AG10803 (cell line): Measurements from ENCODE around the gene EEFSEC.

Source experiments
- DNase-seq: peaks from one replicate; pipeline ENCODE4 v3.0.0; 2010; ENCODE audit warnings: low read depth
- H3K4me3 ChIP-seq: 2 replicates; pipeline ENCODE4 v1.5.1; 2011; ENCODE audit warnings: mild to moderate bottlenecking, low read length, control low read depth
- TF ChIP-seq, protein P1 (sequence below): conservative IDR thresholded peaks from 2 replicates; pipeline ENCODE4 v1.5.1; 2011; ENCODE audit warnings: mild to moderate bottlenecking, low read length, control low read depth, inconsistent platforms

EEFSEC gene

DNA sequence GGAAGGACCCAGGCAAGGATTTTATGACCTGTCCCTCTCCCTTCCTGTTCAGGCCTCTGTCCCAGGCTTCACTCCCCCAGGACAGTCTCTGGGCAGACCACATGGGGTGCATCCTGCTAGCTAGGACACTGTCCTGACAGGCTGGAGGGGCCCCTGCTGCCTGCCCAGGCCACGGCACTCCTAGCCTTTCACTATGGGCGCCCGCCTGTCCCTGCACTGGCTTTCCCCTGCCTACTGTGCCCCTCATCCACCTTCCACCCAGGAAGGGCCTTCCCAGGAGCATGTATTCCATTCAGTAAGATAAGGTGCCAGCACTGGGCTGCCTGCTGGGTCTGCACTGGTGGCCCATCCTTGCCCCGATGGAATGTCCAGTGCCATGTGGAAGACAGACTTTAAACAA is 168.1 kb downstream of the EEFSEC start:
- no peak for DNase-seq
- no peak overlapping the region for H3K4me3 ChIP-seq
- TF ChIP-seq, protein P1, sequence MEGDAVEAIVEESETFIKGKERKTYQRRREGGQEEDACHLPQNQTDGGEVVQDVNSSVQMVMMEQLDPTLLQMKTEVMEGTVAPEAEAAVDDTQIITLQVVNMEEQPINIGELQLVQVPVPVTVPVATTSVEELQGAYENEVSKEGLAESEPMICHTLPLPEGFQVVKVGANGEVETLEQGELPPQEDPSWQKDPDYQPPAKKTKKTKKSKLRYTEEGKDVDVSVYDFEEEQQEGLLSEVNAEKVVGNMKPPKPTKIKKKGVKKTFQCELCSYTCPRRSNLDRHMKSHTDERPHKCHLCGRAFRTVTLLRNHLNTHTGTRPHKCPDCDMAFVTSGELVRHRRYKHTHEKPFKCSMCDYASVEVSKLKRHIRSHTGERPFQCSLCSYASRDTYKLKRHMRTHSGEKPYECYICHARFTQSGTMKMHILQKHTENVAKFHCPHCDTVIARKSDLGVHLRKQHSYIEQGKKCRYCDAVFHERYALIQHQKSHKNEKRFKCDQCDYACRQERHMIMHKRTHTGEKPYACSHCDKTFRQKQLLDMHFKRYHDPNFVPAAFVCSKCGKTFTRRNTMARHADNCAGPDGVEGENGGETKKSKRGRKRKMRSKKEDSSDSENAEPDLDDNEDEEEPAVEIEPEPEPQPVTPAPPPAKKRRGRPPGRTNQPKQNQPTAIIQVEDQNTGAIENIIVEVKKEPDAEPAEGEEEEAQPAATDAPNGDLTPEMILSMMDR, result no peak

DNA sequence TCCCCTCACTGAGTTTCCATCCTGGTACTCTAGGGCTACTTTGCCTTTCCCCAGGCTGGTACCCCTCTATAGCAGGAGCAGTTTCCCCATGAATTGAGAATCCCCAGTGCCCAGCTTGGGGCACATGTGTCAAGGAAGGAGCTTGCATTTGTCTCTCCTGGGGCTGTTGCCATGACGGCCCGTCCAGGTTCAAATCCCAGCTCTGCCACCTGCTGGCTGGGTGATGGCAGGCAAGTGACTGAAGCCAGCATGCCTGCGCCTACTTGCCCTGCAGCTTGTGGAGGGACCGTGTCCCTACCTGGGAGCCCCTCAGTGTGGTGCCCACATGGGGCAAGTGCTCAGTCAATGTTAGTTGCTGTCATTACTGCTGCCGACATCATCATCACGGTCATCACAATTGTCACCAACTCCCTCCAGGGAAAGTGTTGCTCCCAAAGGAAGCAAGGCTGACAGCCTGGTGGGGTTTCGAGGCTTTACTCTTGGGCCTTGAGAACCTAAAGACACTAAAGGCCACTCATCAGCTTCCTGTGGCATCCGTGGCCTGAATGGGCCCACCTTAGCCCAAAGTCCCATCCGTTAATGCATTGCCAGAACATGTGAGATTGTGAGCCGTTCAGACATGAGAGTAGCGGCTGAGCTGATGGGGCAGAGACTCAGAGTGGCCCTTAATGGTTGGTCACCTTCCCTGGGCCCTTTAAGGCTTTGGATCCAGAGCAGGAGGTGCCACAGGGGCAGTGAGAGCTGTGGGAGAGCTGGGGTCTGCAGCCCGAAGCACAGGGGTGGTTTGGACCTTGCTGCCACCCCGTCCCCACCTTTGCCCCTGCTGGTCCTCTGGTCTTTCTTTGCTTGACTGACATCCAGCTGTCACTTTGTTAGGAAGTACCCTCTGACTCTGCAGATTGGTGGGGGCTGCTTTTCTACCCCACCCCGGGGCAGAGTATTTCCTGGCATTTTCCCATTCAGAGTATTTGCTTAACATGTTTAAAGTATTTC is 169.0 kb downstream of the EEFSEC start:
- TF ChIP-seq, protein P1, result peak; percentile 67
- peak; percentile 50 for DNase-seq
- no peak overlapping the region for H3K4me3 ChIP-seq

DNA sequence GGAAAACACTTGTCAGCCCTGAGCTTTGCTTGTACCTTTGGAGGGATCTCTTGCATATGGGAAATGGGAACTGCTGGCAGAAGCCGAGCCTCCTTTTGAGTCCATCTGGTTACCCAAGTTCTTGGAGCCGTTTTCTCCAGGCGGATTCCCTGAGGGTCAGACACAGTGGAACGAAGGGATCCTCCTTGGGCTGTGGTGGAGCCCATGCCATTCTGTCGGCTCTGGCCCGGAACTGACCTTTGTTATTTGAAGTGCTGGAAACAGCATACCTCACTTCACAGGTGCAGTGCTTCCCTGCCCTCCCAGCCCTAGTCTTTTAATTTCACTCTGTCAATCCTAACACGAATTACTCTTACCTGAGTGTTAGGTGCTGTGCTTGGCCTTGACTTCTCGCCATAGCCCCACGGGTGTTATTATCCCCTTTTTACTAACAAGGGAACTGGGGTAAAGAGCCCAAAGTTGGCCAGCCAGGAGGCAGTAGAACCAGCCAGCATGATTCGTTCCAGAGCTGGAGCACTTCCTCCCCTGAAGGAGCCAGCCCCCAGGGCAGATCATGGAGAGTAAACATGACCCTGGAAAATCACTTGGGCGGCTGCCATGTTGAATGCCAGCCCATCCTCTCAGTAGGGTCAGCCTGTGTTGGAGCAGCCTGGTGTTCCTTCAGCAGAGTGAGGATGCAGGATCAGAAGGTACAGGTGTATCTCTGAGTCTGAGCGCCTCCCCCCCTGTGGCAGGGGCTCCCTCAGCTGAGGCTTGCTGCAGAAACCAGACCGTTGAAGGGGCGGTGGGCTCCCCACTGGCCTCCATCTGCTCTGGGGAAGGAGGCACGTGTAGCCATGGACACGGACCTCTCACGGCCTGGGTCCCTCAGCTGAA is 170.2 kb downstream of the EEFSEC start:
- H3K4me3 ChIP-seq, result no peak overlapping the region
- TF ChIP-seq, protein P1, result no peak
- no peak for DNase-seq

DNA sequence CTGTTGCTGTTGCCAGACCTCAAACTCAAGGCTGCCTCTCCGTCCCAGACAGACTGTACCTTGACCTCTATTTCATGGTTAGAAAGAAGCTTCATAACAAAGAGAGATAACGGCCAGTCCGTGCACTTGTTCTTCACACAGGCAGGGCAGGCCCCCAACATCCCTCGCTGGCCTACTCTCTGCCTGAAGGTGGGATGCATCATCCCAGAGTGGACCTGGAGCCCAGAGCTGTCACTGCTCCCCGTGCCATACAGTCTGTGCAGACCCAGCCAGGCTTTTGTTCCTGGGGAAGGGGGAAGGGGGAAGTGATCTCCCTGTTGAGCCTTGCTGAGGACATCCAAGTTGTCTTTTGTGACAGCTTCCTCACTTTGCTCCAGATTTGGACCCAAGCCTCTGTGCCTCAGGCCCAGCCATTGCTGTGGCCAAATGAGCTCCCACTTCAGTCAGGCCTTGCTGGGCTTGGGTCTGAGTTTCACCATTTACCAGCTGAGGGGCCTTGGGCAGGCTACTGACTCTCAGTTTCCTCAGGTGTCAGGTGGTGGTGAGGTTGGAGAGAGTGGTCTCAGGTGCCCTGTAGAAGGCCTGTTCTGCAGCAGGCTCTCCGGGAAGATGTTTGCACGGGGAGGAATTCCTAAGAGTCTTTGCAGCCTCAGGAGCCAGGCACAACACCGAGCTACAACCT is 171.8 kb downstream of the EEFSEC start:
- DNase-seq, result no peak
- H3K4me3 ChIP-seq, result no peak overlapping the region
- TF ChIP-seq, protein P1, result no peak

DNA sequence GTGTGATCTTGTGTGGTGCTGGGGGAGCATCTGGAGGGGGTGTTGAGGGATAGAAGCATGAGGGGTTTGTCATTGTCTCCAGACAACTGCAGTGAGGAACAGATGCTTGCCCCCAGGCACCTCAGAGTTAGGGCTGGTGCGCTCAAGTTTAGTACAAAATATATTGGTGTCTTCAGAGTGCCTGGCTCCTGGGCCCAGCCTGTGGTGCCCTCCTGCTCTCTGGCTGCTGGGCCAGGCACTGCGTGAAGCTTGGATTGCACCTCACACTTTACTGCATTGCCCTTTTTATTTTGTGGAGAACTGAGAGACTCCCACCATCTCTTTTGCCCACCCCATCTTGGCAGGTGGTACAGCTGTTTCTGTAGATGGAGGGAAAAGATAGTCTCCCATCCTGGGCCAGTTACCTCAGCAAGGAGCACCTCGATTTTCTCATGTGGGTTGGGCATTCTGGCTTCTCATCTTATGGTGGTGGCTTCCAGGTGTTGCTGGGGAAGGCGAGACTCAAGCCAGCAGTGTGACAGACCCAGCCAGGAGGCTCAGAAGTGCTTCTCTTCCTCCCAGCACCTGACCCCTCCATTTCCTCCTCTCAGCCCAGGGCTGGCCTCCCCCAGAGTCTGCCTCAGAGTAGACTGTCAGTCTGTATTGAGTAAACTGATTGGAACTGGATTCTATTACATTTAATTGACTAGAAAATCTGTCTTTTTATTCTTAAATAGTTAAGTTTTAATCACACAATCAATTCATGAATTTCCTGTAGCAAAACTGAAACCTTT is 173.0 kb downstream of the EEFSEC start:
- DNase-seq, result no peak
- TF ChIP-seq, protein P1, result no peak
- no peak overlapping the region for H3K4me3 ChIP-seq

DNA sequence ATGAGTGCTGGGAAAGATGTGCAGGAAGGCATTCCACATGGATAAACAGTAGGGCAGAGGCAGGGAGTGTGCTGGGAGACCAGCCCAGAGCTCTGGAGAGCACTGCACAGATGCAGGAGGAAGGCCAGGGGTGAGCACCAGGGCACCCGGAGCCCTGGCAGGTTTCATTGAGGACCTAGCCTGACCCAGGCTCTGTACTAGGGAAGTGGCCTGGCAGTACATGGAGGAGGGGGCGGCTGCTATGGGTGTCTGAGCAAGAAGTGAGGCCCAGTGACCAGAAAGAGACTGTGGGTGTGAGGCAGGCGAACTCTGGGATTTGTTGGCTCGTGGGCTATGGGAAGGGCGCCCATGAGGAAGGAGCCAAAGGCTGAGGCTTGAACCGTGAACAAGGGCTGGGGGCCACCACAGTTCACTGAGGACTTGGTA is 174.3 kb downstream of the EEFSEC start:
- TF ChIP-seq, protein P1, result no peak
- no peak overlapping the region for H3K4me3 ChIP-seq
- DNase-seq, result no peak
